HepG2 (cell line): Measurements from ENCODE around the gene GTF2F1. TPM values are rescaled to one million over a fixed set of nuclear protein-coding genes. Genes with fewer than 3 reads are reported as not detected.

Source experiments
- CBX5 ChIP-seq: sonication (generic); formaldehyde crosslinking; IDR thresholded peaks from 2 replicates; pipeline ENCODE4 v1.4.0; 2020; ENCODE audit warnings: missing genetic modification reagents, borderline replicate concordance
- CREB3 ChIP-seq: sonication (generic); formaldehyde crosslinking; IDR thresholded peaks from 2 replicates; pipeline ENCODE4 v1.5.0; 2020; ENCODE audit warnings: missing genetic modification reagents
- CSRNP1 ChIP-seq: sonication (generic); formaldehyde crosslinking; IDR thresholded peaks from 2 replicates; pipeline ENCODE4 v1.8.1; 2023; ENCODE audit warnings: mild to moderate bottlenecking, missing genetic modification reagents
- DDIT3 ChIP-seq: sonication (generic); formaldehyde crosslinking; IDR thresholded peaks from 2 replicates; pipeline ENCODE4 v1.4.0; 2020; ENCODE audit warnings: mild to moderate bottlenecking, missing genetic modification reagents
- ESRRA ChIP-seq: sonication (generic); formaldehyde crosslinking; IDR thresholded peaks from 2 replicates; pipeline ENCODE4 v1.5.1; 2020; ENCODE audit warnings: mild to moderate bottlenecking, low read depth, missing genetic modification reagents
- HMGA1 ChIP-seq: sonication (generic); formaldehyde crosslinking; conservative IDR thresholded peaks from 2 replicates; pipeline ENCODE4 v1.4.0; 2020; ENCODE audit warnings: missing genetic modification reagents
- KLF12 ChIP-seq: sonication (generic); formaldehyde crosslinking; IDR thresholded peaks from 2 replicates; pipeline ENCODE4 v1.4.0; 2020; ENCODE audit warnings: missing genetic modification reagents, borderline replicate concordance
- MIER3 ChIP-seq: IDR thresholded peaks from 2 replicates; pipeline ENCODE4 v1.6.1; 2016; ENCODE audit warnings: missing compliant biosample characterization, borderline replicate concordance
- PAWR ChIP-seq: sonication (generic); formaldehyde crosslinking; IDR thresholded peaks from 2 replicates; pipeline ENCODE4 v1.4.0; 2020; ENCODE audit warnings: missing genetic modification reagents, mild to moderate bottlenecking, borderline replicate concordance
- PHF21A ChIP-seq: sonication (generic); formaldehyde crosslinking; IDR thresholded peaks from 2 replicates; pipeline ENCODE4 v1.5.0; 2020; ENCODE audit warnings: mild to moderate bottlenecking, missing genetic modification reagents
- SATB2 ChIP-seq: sonication (generic); formaldehyde crosslinking; IDR thresholded peaks from 2 replicates; pipeline ENCODE4 v1.5.0; 2020; ENCODE audit warnings: missing genetic modification reagents
- TARDBP ChIP-seq: sonication (generic); formaldehyde crosslinking; IDR thresholded peaks from 2 replicates; pipeline ENCODE4 v1.8.0; 2022; ENCODE audit warnings: mild to moderate bottlenecking, missing genetic modification reagents
- TBL1XR1 ChIP-seq: fragments of 150-350 bp; IDR thresholded peaks from 2 replicates; pipeline ENCODE4 v1.6.1; 2014; ENCODE audit warnings: borderline replicate concordance, low read length; ENCODE audit not compliant: partially characterized antibody
- USF2 ChIP-seq, 2 experiments: sonication (generic) in 1 of 2; formaldehyde crosslinking in 1 of 2; IDR thresholded peaks; 2 replicates each; pipeline versions ENCODE4 v1.5.1 to v1.6.1; 2011 to 2020; ENCODE audit warnings: borderline replicate concordance in 1 of 2, low read depth in 1 of 2, low read length in 1 of 2, mild to moderate bottlenecking in 1 of 2, missing genetic modification reagents in 1 of 2, moderate library complexity in 1 of 2
- ZFP91 ChIP-seq: sonication (generic); formaldehyde crosslinking; IDR thresholded peaks from 2 replicates; pipeline ENCODE4 v1.9.0; 2022; ENCODE audit warnings: missing genetic modification reagents, mild to moderate bottlenecking, borderline replicate concordance
- ZNF317 ChIP-seq: sonication (generic); formaldehyde crosslinking; IDR thresholded peaks from 2 replicates; pipeline ENCODE4 v1.5.0; 2020; ENCODE audit warnings: mild to moderate bottlenecking, missing genetic modification reagents
- ZNF558 ChIP-seq: sonication (generic); formaldehyde crosslinking; IDR thresholded peaks from 2 replicates; pipeline ENCODE4 v1.9.0; 2022; ENCODE audit warnings: mild to moderate bottlenecking, missing genetic modification reagents, borderline replicate concordance
- ZNF704 ChIP-seq: sonication (generic); formaldehyde crosslinking; IDR thresholded peaks from 2 replicates; pipeline ENCODE4 v1.8.1; 2023; ENCODE audit warnings: mild to moderate bottlenecking, inconsistent platforms, moderate library complexity, missing genetic modification reagents, borderline replicate concordance
- ZNF775 ChIP-seq: sonication (generic); formaldehyde crosslinking; IDR thresholded peaks from 2 replicates; pipeline ENCODE4 v1.4.0; 2020; ENCODE audit warnings: missing genetic modification reagents, mild to moderate bottlenecking, moderate library complexity, borderline replicate concordance
- ZNF883 ChIP-seq: sonication (generic); formaldehyde crosslinking; IDR thresholded peaks from 2 replicates; pipeline ENCODE4 v1.5.1; 2020; ENCODE audit warnings: mild to moderate bottlenecking, missing genetic modification reagents; ENCODE audit errors: not compliant biosample characterization
- polyA plus RNA-seq, 8 experiments: library from polyadenylated mRNA; depleted of rRNA in 3 of 8; stranded (reverse) in 7 of 8; unstranded in 1 of 8; fragments of >200 nt; fragmentation: Illumina TruSeq in 4 of 8; extraction: Trizol in 4 of 8; gene quantifications; 2 replicates each; pipeline versions ENCODE4 v1.2.1 to v1.2.3, GENCODE V29; 2011 to 2016; ENCODE audit warnings: low read depth in 4 of 8, missing spikeins in 1 of 8, mixed read lengths in 1 of 8; ENCODE audit not compliant: insufficient read depth in 1 of 8
- total RNA-seq, 5 experiments: library from RNA; depleted of rRNA; stranded (reverse); fragments of >200 nt; fragmentation: Illumina TruSeq; extraction: Trizol; gene quantifications; 2 replicates each; pipeline ENCODE4 v1.2.3, GENCODE V29; 2016; ENCODE audit warnings: low read depth in 1 of 5

Gene GTF2F1
- total and polyA plus RNA-seq, 2 of the 13 experiments (the other 11 are each of a cell fraction or from before 2014, with no cell fraction given): 27.8 to 34.1 TPM

- no peak for TF ChIP-seq SATB2
- 0 out of 2 replicates have a peak, but pooled peaks have one; percentile 20 for TF ChIP-seq ZNF704
- TF ChIP-seq ZNF775 (CRISPR knock-in tag): no peak
- TF ChIP-seq USF2 (IDR thresholded peaks at IDR 0.05; ENCODE audit: low read depth, low read length): peak; percentile 92
- peak; percentile 96 for TF ChIP-seq USF2 (CRISPR knock-in tag; IDR thresholded peaks at IDR 0.05; ENCODE audit: borderline replicate concordance)
- peak; percentile 76 for TF ChIP-seq CSRNP1 (CRISPR knock-in tag)
- TF ChIP-seq ZNF317 (CRISPR knock-in tag): no peak
- no peak for TF ChIP-seq PAWR (CRISPR knock-in tag)
- TF ChIP-seq HMGA1 (CRISPR knock-in tag): no peak
- TF ChIP-seq PHF21A: peak; percentile 83
- peak; percentile 59; the same call in 1 of the 2 replicates for TF ChIP-seq KLF12 (CRISPR knock-in tag)
- TF ChIP-seq CBX5: no peak
- TF ChIP-seq TBL1XR1: no peak
- no peak for TF ChIP-seq DDIT3
- no peak for TF ChIP-seq MIER3 (CRISPR knock-in tag)
- no peak for TF ChIP-seq ESRRA (CRISPR knock-in tag)
- TF ChIP-seq ZNF558 (CRISPR knock-in tag): no peak
- no peak for TF ChIP-seq TARDBP
- no peak for TF ChIP-seq ZNF883 (CRISPR knock-in tag)
- no peak; the same call in 1 of the 2 replicates for TF ChIP-seq CREB3 (CRISPR knock-in tag)
- TF ChIP-seq ZFP91 (CRISPR knock-in tag): peak; percentile 58
Measured at GRCh38 chr19:6424939-6425731, 32.2 kb upstream of the GTF2F1 start (continued).
